Immature natural killer cell (primary cell): Measurements from ENCODE around the gene BCL2. TPM values are rescaled to one million over a fixed set of nuclear protein-coding genes. Genes with fewer than 3 reads are reported as not detected.

Experiments
- DNase-seq, 3 donors: peaks; one replicate each; pipeline ENCODE4 v3.0.0; 2022; ENCODE audit warnings: mixed read lengths in 1 of 3
- H3K27ac Mint-ChIP-seq, 6 donors: one replicate each; pipeline ENCODE4 v1.8.0; 2020; ENCODE audit warnings: mixed read lengths in 6 of 6, mild to moderate bottlenecking in 5 of 6, inconsistent platforms in 4 of 6, moderate library complexity in 3 of 6
- H3K27me3 Mint-ChIP-seq, 3 donors: one replicate each; pipeline ENCODE4 v1.8.0; 2020 to 2021; ENCODE audit warnings: low read depth in 3 of 3, mild to moderate bottlenecking in 3 of 3, mixed read lengths in 3 of 3, moderate library complexity in 3 of 3, inconsistent platforms in 1 of 3
- H3K36me3 Mint-ChIP-seq, 3 donors: one replicate each; pipeline ENCODE4 v1.8.0; 2020; ENCODE audit warnings: mixed read lengths in 3 of 3, inconsistent platforms in 2 of 3, mild to moderate bottlenecking in 2 of 3
- H3K4me1 Mint-ChIP-seq, 2 donors: one replicate each; pipeline ENCODE4 v1.8.0; 2020; ENCODE audit warnings: inconsistent platforms in 2 of 2, mild to moderate bottlenecking in 2 of 2, mixed read lengths in 2 of 2, moderate library complexity in 1 of 2
- H3K4me3 Mint-ChIP-seq, 5 donors: one replicate each; pipeline ENCODE4 v1.8.0; 2020; ENCODE audit warnings: mild to moderate bottlenecking in 5 of 5, mixed read lengths in 5 of 5, inconsistent platforms in 3 of 5, moderate library complexity in 3 of 5
- H3K9me3 Mint-ChIP-seq, 6 donors: one replicate each; pipeline ENCODE4 v1.8.0; 2020; ENCODE audit warnings: mild to moderate bottlenecking in 6 of 6, mixed read lengths in 6 of 6, inconsistent platforms in 4 of 6, moderate library complexity in 3 of 6
- polyA plus RNA-seq, 3 donors: library from polyadenylated mRNA; unstranded; fragments of 300-500 nt; fragmentation: Illumina TruSeq; gene quantifications; one replicate each; pipeline ENCODE4 v1.2.3, GENCODE V29; 2021

BCL2 gene
- polyA plus RNA-seq, 3 donors from 2014 or later = 5.1 to 8.0 (median 5.7) TPM

- peak; percentile 75 to 79 (median 76) for DNase-seq
- Mint-ChIP-seq H3K4me3 (peak overlapping the region; percentile 73 to 91 (median 87)), H3K27me3 (peaks cover 10 to 26% (median 14%) of the 10 kb centered on the region in 3 donors), H3K36me3 (peaks cover 0 to 4% (median 4%) of the 10 kb centered on the region in 3 donors), H3K27ac (peak overlapping the region; percentile 80 to 90 (median 86)), H3K9me3 (no peaks in the 10 kb centered on the region), H3K4me1 (peaks cover 53 to 72% of the 10 kb centered on the region in 2 donors)
Measured at GRCh38 chr18:63098018-63098981, 221.3 kb downstream of the BCL2 start.

- Mint-ChIP-seq H3K4me3 (peak overlapping the region; percentile 73 to 91 (median 87)), H3K9me3 (no peaks in the 10 kb centered on the region), H3K27me3 (peaks cover 10 to 25% (median 14%) of the 10 kb centered on the region in 3 donors), H3K4me1 (peaks cover 51 to 66% of the 10 kb centered on the region in 2 donors), H3K27ac (peak overlapping the region in 5 of 6 donors; percentile 7 to 90 (median 85)), H3K36me3 (no peaks in the 10 kb centered on the region)
- DNase-seq = no peak
Measured at GRCh38 chr18:63097178-63097577, 222.4 kb downstream of the BCL2 start.

- peak overlapping the region in 1 of 6 donors; percentile 9 for H3K27ac Mint-ChIP-seq
- H3K4me1 Mint-ChIP-seq = peaks cover 51 to 66% of the 10 kb centered on the region in 2 donors
- H3K27me3 Mint-ChIP-seq = peaks cover 10 to 25% (median 14%) of the 10 kb centered on the region in 3 donors
- H3K36me3 Mint-ChIP-seq = no peaks in the 10 kb centered on the region
- no peaks in the 10 kb centered on the region for H3K9me3 Mint-ChIP-seq
- DNase-seq = no peak
- no peak overlapping the region for H3K4me3 Mint-ChIP-seq
Measured at GRCh38 chr18:63096327-63096874, 223.2 kb downstream of the BCL2 start.

- H3K9me3 Mint-ChIP-seq = no peaks in the 10 kb centered on the region
- no peaks in the 10 kb centered on the region for H3K36me3 Mint-ChIP-seq
- peaks cover 10 to 25% (median 14%) of the 10 kb centered on the region in 3 donors for H3K27me3 Mint-ChIP-seq
- H3K4me1 Mint-ChIP-seq = peaks cover 49 to 63% of the 10 kb centered on the region in 2 donors
- no peak overlapping the region for H3K27ac Mint-ChIP-seq
- DNase-seq = no peak
- no peak overlapping the region for H3K4me3 Mint-ChIP-seq
Measured at GRCh38 chr18:63095768-63096167, 223.8 kb downstream of the BCL2 start.

- DNase-seq = no peak
- Mint-ChIP-seq H3K4me3 (no peak overlapping the region), H3K9me3 (no peaks in the 10 kb centered on the region), H3K36me3 (no peaks in the 10 kb centered on the region), H3K27ac (no peak overlapping the region), H3K4me1 (peaks cover 10 to 24% of the 10 kb centered on the region in 2 donors), H3K27me3 (peaks cover 0 to 2% (median 2%) of the 10 kb centered on the region in 3 donors)
Measured at GRCh38 chr18:63091671-63092364, 227.8 kb downstream of the BCL2 start.

- DNase-seq = no peak
- Mint-ChIP-seq H3K27me3 (peaks cover 0 to 2% (median 2%) of the 10 kb centered on the region in 3 donors), H3K36me3 (no peaks in the 10 kb centered on the region), H3K27ac (peak overlapping the region in 1 of 6 donors; percentile 49), H3K4me1 (peaks cover 2 to 11% of the 10 kb centered on the region in 2 donors), H3K4me3 (no peak overlapping the region), H3K9me3 (no peaks in the 10 kb centered on the region)
Measured at GRCh38 chr18:63090334-63090733, 229.2 kb downstream of the BCL2 start.

GRCh38 chr18:63089041-63089440 lies 230.5 kb downstream of the BCL2 start:
- Mint-ChIP-seq H3K4me3 (no peak overlapping the region), H3K27ac (no peak overlapping the region)

GRCh38 chr18:63088262-63088661 lies 231.3 kb downstream of the BCL2 start:
- H3K4me1 Mint-ChIP-seq = peaks cover 0 to 2% of the 10 kb centered on the region in 2 donors
- H3K27ac Mint-ChIP-seq = no peak overlapping the region
- no peak for DNase-seq
- peaks cover 0 to 2% (median 2%) of the 10 kb centered on the region in 3 donors for H3K27me3 Mint-ChIP-seq
- H3K36me3 Mint-ChIP-seq = no peaks in the 10 kb centered on the region
- no peak overlapping the region for H3K4me3 Mint-ChIP-seq
- no peaks in the 10 kb centered on the region for H3K9me3 Mint-ChIP-seq

More at GRCh38 chr18:63089041-63089440, 230.5 kb downstream of the BCL2 start:
- H3K4me1 Mint-ChIP-seq = peaks cover 2 to 7% of the 10 kb centered on the region in 2 donors
- no peak for DNase-seq
- H3K27me3 Mint-ChIP-seq = peaks cover 0 to 2% (median 2%) of the 10 kb centered on the region in 3 donors
- no peaks in the 10 kb centered on the region for H3K9me3 Mint-ChIP-seq
- no peaks in the 10 kb centered on the region for H3K36me3 Mint-ChIP-seq

- Mint-ChIP-seq H3K27ac (no peak overlapping the region), H3K4me1 (peaks cover 0 to under 1% of the 10 kb centered on the region in 2 donors), H3K36me3 (no peaks in the 10 kb centered on the region), H3K27me3 (peaks cover 0 to 2% (median under 1%) of the 10 kb centered on the region in 3 donors), H3K4me3 (no peak overlapping the region), H3K9me3 (no peaks in the 10 kb centered on the region)
- DNase-seq = no peak
Measured at GRCh38 chr18:63087421-63088230, 231.9 kb downstream of the BCL2 start.

- H3K27ac Mint-ChIP-seq = no peak overlapping the region
- no peaks in the 10 kb centered on the region for H3K4me1 Mint-ChIP-seq
- H3K4me3 Mint-ChIP-seq = no peak overlapping the region
- H3K9me3 Mint-ChIP-seq = peaks cover 0 to 3% (median 0%) of the 10 kb centered on the region in 6 donors
- no peaks in the 10 kb centered on the region for H3K36me3 Mint-ChIP-seq
- no peak for DNase-seq
- peaks cover 0 to 6% (median 0%) of the 10 kb centered on the region in 3 donors for H3K27me3 Mint-ChIP-seq
Measured at GRCh38 chr18:63085611-63086010, 234.0 kb downstream of the BCL2 start.

GRCh38 chr18:63084219-63084618 lies 235.3 kb downstream of the BCL2 start:
- no peaks in the 10 kb centered on the region for H3K4me1 Mint-ChIP-seq
- H3K36me3 Mint-ChIP-seq = peaks cover 4 to 6% (median 5%) of the 10 kb centered on the region in 3 donors
- no peak for DNase-seq
- H3K4me3 Mint-ChIP-seq = no peak overlapping the region
- peaks cover 0 to 4% (median 3%) of the 10 kb centered on the region in 3 donors for H3K27me3 Mint-ChIP-seq
- peaks cover 0 to 10% (median 4%) of the 10 kb centered on the region in 6 donors for H3K9me3 Mint-ChIP-seq
- no peak overlapping the region for H3K27ac Mint-ChIP-seq

GRCh38 chr18:63083555-63083954 lies 236.0 kb downstream of the BCL2 start:
- H3K4me3 Mint-ChIP-seq = no peak overlapping the region
- peaks cover 1 to 4% (median 3%) of the 10 kb centered on the region in 3 donors for H3K27me3 Mint-ChIP-seq
- H3K4me1 Mint-ChIP-seq = no peaks in the 10 kb centered on the region
- peaks cover 4 to 6% (median 5%) of the 10 kb centered on the region in 3 donors for H3K36me3 Mint-ChIP-seq
- peaks cover 0 to 11% (median 4%) of the 10 kb centered on the region in 6 donors for H3K9me3 Mint-ChIP-seq
- no peak overlapping the region for H3K27ac Mint-ChIP-seq
- DNase-seq = no peak
